ENCODE measurements around the gene FSD1. TPM values are rescaled to one million over a fixed set of nuclear protein-coding genes. Genes with fewer than 3 reads are reported as not detected.

FSD1 gene
- total RNA-seq, 6 experiments from 2014 or later: 0.19 to 2.2 (median 0.52) TPM; not detected in 2

- Histone ChIP-seq H3K27ac (no peak overlapping the region), H3K4me1 (no peaks in the 10 kb centered on the region), H3K27me3 (no peaks in the 10 kb centered on the region), H3K36me3 (peaks cover 0 to 63% (median 19%) of the 10 kb centered on the region in 4 donors), H3K4me3 (no peak overlapping the region), H3K9me3 (no peaks in the 10 kb centered on the region)
- ATAC-seq: peak in 1 of 4 donors; percentile 3
- intact Hi-C loops (cut with DNase I): loop anchor here in 1 of 2 donors (5.0 kb wide), 1 partner anchor 94 kb away; no protein-coding TSS in a partner anchor
- TF ChIP-seq POLR2A (IDR thresholded peaks at IDR 0.05) (no peak), CTCF (IDR thresholded peaks at IDR 0.05) (no peak)
- peak in 1 of 3 donors; percentile 51 for DNase-seq
- WGBS (ENCODE audit: insufficient coverage, low coverage, low lambda C conversion rate, missing lambda C conversion rate): 57% methylated on average over 4 of the region's 50 CpGs
Measured at GRCh38 chr19:4361152-4362046, 57.0 kb downstream of the FSD1 start.

GRCh38 chr19:4362101-4362828 lies 57.9 kb downstream of the FSD1 start:
- no peak overlapping the region for H3K27ac ChIP-seq
- DNase-seq (peak in 1 of 3 donors; percentile 55), ATAC-seq (peak in 1 of 4 donors; percentile 4)
- intact Hi-C loops (cut with DNase I): loop anchor here in 1 of 2 donors (5.0 kb wide), 1 partner anchor 95 kb away; no protein-coding TSS in a partner anchor
- no peaks in the 10 kb centered on the region for H3K27me3 ChIP-seq
- H3K4me3 ChIP-seq: no peak overlapping the region
- TF ChIP-seq CTCF (IDR thresholded peaks at IDR 0.05) (no peak), POLR2A (IDR thresholded peaks at IDR 0.05) (no peak)
- no peaks in the 10 kb centered on the region for H3K4me1 ChIP-seq
- 86% methylated on average over 10 of the region's 32 CpGs for WGBS (ENCODE audit: insufficient coverage, low coverage, low lambda C conversion rate, missing lambda C conversion rate)
- H3K9me3 ChIP-seq: no peaks in the 10 kb centered on the region
- H3K36me3 ChIP-seq: peaks cover 0 to 59% (median 19%) of the 10 kb centered on the region in 4 donors

- DNase-seq (peak in 1 of 3 donors; percentile 51), ATAC-seq (peak; percentile 2 to 9 (median 6))
- Histone ChIP-seq H3K9me3 (no peaks in the 10 kb centered on the region), H3K27ac (no peak overlapping the region), H3K4me1 (peaks cover 0 to 3% (median 0%) of the 10 kb centered on the region in 4 donors), H3K27me3 (no peaks in the 10 kb centered on the region), H3K4me3 (no peak overlapping the region), H3K36me3 (peaks cover 0 to 59% (median 19%) of the 10 kb centered on the region in 4 donors)
- TF ChIP-seq POLR2A (IDR thresholded peaks at IDR 0.05) (no peak), CTCF (IDR thresholded peaks at IDR 0.05) (peak in 3 of 4 donors; percentile 6 to 26 (median 18))
- no CpG with 5 or more reads among the region's 22 CpGs for WGBS (ENCODE audit: insufficient coverage, low coverage, low lambda C conversion rate, missing lambda C conversion rate)
- intact Hi-C loops (cut with DNase I): loop anchor here in 1 of 2 donors (5.0 kb wide), 1 partner anchor 96 kb away; no protein-coding TSS in a partner anchor
Measured at GRCh38 chr19:4362831-4363545, 58.6 kb downstream of the FSD1 start.

Data from right lobe of liver (tissue), 6 donors.